ENCODE measurements around the gene CNGA2.

Gene CNGA2

DNA sequence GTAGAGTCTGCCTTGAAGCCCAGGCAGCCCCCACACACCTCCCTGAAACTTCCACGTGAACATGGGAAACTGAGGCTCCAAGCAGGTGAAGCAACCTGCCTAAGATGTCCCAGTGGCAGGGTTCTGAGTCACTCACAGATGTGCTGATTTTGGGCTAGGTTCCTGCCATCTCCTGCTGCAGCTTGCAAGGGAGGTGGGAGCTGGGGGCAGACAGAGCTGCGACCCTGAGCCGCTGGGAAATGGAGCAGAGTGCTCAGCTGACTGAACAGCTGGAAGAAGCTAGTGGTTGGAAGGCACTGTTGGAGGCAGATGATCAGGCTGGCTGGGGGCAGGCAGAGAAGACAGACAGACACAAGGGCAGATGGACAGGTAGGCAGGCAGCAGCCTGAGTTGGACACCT, 22.3 kb upstream of the CNGA2 start:
- no peak for DNase-seq (ENCODE audit: low read depth in 2 of 2)

DNA sequence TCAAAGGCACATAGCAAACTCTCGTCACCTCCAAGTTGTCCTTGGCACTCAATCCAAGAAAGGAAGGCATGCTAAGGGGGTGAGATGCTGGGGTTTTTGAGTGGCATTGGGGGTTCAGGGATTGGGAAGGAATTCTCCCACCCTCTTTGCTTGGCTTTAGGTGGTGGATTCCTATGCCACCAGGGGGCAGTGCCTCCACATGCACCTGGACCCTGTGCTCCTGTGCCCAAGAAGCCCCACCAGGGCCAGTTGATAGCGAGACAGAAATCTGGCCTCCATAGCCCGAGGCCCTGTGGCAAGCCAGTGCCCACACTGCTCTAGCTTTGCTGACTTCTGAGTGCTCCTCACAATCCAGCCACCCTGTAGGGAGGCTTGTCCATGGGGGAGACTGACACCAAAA, 20.7 kb upstream of the CNGA2 start:
- no peak for DNase-seq (ENCODE audit: low read depth in 2 of 2)

DNA sequence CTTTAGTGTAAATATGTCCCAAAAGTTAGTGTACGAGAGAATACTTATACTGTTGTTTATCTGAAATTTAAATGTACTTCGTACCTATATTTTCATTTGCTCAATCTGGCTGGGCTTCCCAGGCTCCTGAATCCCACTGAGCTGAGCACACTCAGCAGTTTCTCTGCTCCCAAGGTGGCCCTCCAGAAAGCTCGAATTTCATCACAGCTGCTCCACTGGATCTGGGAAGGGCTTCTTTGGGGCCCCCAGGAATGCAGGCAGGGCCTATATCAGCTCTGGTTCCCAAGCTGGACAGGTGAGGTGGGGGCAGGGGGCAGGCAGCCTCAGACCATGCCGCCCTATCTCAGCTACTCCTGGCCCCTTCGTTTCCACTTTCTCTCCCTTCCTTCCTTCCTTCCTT, 20.2 kb upstream of the CNGA2 start:
- DNase-seq (ENCODE audit: low read depth in 2 of 2): no peak

DNA sequence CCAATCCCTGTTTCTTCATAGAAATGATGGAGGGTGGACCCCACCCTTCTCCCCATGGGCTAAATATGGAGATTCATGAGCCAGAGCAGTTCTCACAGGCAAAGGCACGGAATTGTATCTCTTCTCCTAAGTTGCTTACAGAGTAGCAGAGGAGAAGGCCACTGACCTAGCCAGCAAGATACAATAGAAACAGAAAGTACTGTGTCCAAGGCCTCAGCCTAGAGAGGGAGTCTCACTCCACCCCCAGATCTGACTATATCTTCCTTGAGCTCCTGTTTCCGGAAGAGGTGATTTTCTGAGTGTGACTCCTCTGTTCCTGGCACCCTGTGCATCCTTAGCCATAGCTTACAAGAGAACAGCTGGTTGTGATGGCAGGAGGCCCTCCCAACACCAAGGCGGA, 18.8 kb upstream of the CNGA2 start, which contains the start of gene FATE1:
TSS of gene FATE1 (plus strand) at position 284 of the 400 bp plus-strand sequence. CDS start at position 369, 85 bp downstream.
- DNase-seq (ENCODE audit: low read depth in 2 of 2): no peak

DNA sequence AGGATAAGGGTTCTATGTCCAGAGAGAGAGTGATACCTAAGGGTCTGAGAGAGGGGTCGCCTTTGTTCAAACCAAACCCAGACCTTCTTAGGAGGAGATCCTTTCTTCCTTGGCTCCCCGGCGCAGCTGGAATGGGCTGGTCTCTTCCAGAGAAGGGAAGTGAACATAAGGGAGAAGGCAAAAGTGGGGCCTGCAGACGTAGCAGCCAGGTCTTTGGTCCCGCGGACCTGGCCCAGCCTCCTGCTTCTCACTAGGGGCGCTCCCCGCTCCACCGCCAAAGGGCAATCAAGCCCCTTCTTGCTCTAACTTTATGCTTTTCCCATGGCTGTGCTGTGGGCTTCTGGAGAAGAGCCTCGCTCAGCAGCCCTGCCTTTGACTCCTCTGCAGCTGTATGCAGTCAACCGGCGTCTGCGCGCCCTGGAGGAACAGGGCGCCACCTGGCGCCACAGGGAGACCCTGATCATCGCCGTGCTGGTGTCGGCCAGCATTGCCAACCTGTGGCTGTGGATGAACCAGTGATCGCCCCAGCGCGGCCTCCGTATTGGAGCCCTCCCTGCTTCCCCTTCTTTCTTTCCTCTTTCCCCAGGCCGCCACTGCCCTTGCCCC, 12.2 kb upstream of the CNGA2 start:
- DNase-seq (ENCODE audit: low read depth in 2 of 2): no peak

DNA sequence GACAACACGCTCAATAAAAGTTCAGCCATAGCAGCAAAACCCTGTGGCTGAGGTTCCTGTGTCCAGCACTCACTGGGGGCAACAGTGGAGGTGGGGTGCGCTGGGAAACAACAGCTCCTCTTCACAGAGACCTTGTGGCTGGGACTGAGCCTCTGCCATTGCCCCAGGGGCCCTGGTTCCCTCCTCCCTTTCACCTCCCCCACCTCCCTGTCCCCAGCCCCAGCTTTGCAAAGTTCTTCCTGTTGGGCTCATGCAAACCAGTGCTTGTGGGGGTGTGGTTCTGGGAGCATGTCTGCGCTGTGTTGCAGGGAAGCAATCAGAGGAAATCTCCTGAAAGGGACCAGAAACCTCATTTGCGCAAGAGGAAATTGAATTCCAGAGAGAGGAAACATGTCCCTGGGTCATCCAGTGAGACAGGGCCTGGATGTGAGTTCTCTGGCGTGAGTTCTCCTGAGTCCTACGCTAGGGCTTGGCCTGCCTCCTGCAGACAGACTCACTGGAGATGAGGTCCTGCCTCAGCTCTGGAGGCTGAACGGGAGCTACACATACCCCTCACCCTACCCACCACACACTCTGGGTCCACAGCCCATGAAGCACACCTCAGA, 11.3 kb upstream of the CNGA2 start:
- DNase-seq (ENCODE audit: low read depth in 2 of 2): no peak

DNA sequence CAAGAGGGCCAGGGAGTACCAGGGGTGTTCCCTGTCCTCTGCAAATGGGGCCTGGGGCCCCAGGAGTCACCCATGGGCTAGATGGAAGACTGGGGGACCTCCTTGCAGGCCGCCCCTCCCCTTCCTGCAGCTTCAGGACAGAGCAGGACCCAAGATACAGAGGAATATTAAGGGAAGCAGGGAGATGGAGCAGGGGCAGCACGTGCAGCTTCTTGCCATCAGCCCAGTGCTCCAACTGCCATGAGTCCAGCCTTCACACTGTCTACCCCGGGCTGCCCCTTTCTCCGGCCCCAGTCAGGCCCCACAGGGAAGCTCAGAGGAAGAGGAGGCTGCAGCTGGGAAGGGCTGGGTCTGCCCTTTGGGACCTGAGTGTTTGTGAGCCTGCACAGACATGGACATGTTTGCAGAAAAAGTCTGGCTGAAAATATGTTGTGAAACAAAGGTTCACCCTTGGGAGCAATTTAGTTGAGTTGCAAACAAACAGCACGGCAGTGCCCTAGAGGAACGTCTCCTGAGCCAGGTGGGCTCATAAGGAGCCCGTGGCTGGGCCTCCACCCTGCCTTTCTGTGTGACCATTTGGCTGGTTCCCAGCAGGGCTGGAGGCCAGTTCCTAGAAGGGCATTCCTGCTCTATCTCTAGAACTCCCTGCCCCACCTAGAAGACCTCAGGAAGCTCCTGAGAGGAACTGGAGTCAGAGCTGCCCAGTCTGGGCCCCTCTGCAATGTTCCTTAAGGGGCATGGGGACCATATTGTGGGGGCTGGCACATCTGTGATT, 9.8 kb upstream of the CNGA2 start:
- no peak for DNase-seq (ENCODE audit: low read depth in 2 of 2)

DNA sequence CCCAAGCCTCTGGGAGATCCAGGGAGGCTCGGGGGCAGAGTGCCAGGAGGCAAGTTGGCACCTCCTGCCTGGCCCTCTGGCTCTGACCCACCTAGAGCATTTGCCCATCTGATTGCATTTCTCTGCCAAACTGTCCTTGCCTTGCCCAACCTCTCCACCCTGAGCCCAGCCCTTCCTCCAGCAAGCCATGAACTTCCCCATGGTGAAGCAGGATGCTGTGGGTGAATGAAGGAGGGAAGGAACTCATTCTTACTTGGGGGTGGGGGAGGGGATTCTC, 9.3 kb upstream of the CNGA2 start:
- DNase-seq (ENCODE audit: low read depth in 2 of 2): no peak

DNA sequence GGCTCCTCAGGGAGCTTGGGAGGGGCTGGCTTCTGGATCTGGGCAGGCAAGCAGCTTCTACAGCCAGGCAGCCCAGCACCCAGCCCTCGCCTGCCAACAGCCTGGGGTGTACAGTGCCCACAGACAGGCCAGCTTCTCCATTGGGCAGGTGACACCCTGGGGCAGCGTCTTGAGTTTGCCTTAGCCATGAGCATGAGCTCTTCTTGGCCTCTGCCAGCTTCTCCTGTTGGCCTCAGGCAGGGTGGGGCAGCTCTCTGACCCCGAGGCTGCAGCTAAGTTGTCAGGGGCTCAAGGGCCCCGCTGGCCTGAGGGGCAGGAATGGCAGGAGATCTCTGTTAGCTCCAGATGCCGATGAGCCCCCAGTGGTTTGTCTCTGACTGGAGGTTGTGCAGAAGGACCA, 7.8 kb upstream of the CNGA2 start:
- DNase-seq (ENCODE audit: low read depth in 2 of 2): no peak

DNA sequence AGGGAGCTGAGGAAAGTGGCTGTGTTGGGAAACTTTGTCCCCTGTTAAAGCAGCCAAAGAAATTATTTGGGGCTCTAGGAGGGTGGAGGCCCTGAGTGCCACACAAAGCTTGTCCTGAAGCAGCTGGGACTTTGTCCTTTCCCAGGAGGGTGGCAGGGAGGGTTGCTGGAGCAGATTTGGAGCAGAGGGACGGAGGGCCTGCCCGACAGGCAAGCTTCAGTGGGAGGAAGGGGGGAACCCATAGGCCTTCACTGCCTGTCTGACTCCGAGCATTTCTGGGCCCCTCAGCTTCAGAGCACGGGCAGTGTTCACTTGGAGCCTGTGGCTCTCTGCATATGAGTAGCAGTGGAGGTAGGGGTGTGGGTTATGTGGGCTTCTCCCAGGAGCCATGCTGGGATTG, 7.2 kb upstream of the CNGA2 start:
- DNase-seq (ENCODE audit: low read depth in 2 of 2): no peak

DNA sequence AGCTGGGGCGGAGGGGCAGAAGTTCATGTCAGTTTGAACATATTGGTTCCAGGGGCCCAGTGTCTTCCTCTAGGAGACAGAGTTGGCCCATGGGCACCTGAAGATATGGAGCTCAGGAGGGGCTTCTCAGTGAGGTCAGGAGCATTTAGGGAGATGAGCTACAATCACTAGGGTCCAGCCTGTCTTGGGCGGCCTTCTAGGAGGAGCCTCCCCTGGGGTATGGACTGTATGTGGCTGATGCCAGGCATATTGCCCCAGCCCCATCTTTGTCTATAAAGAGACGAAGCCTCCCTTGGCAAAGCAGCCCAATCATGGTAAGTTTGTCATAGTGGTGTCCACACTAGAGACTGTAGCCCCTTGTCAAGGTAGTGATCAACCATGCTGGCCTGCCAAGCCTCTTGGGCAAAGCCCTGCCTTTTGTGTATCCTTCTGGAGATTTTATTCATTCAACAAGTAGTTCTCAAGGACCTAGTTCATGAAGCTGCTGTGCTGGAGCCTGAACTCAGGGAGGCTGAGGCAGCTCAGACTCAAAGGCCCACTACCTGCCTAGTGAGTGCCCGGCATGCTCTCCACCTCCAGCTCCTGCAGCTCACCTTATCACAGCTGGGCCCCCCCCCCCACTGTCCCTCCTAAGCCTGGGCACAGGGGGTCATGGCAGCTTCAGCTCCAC, 5.4 kb upstream of the CNGA2 start:
- no peak for DNase-seq (ENCODE audit: low read depth in 2 of 2)

DNA sequence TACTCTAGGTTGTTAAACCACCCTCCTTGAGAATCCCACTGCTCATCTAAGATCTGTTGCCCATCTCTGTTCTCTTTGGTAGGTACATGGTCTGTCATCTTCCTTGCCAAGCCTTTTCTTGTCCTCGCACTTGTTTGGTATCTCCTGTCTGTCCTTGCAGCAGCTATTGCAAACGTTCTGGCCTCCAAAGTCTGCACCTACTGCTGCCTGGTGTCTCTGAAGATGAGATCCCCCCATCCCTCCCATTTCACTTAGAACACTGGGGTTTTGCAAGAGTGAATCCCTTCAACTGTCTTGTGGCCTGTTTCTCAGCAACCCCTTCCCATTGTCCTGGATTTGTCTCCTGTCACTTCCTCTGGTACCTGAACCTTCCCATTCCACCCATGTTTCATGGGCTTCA, 673 bp downstream of the CNGA2 start:
- DNase-seq (ENCODE audit: low read depth in 2 of 2): no peak

DNA sequence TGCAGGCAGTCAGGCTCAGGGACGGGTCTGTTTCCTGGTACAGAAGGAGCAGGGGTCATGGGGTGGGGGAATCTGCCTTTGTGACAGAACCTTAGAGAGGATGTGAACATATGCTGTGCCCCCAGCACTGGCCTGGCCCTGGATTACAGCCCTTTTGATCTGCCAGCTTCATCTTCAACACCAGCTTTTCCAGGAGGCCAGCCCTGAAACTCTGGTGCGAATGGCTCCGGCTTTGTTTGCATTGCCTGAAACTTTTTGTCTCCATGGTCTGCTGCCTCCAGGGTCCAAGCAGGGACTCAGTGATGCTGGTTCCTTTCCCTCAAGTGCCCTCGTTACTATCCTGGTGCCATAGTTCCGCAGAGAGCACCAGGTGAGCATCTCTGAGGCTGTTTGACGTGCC, 2.1 kb downstream of the CNGA2 start:
- no peak for DNase-seq (ENCODE audit: low read depth in 2 of 2)

DNA sequence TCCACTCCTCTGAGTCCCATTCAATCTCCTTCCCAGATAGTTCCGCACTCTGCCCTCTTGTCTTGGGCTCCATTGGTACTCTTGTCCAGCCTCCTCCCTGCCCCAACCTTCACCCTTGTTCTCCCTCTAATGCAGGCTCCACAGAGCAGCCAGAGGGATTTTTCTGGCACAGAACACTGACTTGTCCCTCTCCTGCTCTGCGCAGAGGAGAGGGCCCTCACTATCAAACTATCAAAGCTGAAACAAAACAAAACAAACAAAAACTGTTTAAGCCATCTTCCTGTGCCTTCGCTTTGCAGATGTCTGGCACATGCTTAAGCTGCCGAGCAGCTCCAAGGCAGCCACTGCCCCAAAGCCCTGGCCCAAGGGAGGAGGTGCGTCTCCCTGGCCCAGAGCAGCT, 2.9 kb downstream of the CNGA2 start:
- no peak for DNase-seq (ENCODE audit: low read depth in 2 of 2)

DNA sequence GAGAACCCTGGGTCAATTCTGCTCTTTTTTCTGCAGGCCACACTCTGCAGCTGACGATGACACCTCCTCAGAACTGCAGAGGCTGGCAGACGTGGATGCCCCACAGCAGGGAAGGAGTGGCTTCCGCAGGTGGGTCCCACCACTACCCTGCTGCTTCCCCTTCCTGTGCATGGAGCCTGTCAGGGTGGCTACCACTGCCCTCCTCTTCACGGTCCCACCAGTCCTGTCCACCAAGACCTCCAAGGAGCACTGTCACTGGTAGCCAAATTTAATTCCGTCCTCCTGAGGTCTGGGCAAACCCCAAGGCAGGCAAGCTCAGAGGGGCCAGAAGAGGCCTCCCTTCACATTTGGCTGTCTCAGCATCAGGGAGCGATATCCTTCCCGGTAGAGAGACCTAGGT, 4.2 kb downstream of the CNGA2 start:
- DNase-seq (ENCODE audit: low read depth in 2 of 2): no peak

DNA sequence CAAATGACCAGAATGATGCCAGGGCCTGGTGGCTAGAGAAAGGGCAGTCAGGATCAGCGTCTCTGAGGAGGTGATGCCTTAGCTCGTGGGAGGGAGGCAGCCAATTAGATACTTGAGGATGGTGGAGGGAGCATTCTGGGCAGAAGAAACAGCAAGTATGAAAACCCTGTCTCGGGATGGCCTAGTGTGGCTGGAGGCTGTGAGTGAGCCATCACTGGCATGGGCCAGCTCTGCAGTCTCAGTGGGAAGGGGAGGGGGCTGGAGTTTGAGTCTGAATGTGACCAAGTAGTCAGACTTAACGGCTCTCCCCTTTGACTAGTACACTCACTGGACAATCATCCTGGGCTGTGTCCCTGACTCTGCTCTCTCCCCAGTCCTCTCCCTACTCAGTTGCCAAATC, 7.1 kb downstream of the CNGA2 start:
- DNase-seq (ENCODE audit: low read depth in 2 of 2): no peak

DNA sequence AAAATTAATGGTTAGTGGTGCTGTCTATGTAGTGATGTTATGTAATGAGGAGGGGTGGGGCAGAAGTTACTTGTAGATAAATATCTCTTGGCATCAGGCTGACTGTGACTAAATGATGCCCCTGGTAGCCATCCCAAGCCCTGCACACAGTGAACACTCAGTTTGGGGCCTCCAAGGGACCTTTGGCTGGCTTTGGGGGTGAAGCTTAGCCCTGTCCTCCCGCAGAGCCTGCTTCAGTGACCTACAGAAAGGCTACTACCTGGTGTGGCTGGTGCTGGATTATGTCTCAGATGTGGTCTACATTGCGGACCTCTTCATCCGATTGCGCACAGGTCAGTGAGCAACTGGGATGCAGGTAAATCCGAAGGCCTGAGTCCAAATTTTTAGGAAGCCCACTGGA, 7.8 kb downstream of the CNGA2 start:
- no peak for DNase-seq (ENCODE audit: low read depth in 2 of 2)

DNA sequence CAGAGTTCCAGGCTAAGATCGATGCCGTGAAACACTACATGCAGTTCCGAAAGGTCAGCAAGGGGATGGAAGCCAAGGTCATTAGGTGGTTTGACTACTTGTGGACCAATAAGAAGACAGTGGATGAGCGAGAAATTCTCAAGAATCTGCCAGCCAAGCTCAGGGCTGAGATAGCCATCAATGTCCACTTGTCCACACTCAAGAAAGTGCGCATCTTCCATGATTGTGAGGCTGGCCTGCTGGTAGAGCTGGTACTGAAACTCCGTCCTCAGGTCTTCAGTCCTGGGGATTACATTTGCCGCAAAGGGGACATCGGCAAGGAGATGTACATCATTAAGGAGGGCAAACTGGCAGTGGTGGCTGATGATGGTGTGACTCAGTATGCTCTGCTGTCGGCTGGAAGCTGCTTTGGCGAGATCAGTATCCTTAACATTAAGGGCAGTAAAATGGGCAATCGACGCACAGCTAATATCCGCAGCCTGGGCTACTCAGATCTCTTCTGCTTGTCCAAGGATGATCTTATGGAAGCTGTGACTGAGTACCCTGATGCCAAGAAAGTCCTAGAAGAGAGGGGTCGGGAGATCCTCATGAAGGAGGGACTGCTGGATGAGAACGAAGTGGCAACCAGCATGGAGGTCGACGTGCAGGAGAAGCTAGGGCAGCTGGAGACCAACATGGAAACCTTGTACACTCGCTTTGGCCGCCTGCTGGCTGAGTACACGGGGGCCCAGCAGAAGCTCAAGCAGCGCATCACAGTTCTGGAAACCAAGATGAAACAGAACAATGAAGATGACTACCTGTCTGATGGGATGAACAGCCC, 9.3 kb downstream of the CNGA2 start:
- DNase-seq (ENCODE audit: low read depth in 2 of 2): no peak

DNA sequence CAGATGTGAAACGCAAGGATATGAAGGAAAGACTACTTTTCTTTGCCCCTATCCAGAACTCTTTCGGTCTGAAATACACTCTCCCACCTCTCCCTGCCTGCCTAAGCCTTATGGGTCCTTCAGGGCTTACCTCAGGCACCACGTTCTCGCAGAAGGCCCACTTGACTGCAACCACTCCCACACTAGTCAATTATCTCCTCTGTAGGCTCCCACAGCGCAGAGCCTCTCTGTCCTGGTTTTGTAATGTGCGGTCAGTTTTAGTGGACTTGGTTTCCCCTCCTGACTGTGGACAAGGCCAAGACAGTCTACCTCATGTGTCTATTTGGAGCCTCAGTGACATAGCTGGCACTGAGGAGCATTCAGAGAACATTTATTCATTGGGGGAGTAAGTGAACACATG, 11.1 kb downstream of the CNGA2 start:
- DNase-seq (ENCODE audit: low read depth in 2 of 2): no peak

DNA sequence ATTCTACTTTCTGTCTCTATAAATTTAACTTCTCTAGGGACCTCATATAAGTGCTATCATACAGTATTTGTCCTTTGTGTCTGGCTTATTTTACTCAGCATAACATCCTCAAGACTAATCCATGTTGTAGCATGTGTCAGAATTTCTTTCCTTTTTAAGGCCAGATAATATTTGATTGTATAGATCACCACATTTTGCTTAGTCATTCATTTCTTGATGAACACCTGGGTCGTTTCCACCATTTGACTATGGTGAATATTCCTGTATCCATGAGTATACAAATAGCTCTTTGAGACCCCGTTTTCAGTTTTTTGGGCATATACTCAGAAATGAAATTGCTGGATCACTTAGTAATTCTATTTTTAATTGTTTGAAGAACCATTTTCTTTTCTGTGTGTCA, 12.0 kb downstream of the CNGA2 start:
- DNase-seq (ENCODE audit: low read depth in 2 of 2): no peak

DNA sequence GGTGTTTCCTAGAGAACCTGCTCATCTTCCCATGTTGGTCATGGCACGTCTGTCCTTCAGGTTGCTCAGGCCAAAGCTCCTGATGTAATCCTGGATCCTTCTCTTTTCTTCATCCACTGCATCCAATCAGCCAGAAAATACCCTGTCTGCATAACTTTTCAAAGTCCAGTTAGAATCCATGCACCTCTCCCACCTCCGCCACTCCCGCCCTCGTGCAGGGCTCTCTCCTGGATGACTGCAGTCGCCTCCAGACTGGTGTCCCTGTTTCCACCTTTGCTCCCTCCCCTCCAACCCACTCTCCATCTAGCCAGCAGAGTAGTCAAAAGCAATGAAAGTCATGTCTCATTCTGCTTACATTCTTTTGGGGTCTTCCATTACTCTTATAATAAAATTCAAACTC, 16.0 kb downstream of the CNGA2 start:
- no peak for DNase-seq (ENCODE audit: low read depth in 2 of 2)

DNA sequence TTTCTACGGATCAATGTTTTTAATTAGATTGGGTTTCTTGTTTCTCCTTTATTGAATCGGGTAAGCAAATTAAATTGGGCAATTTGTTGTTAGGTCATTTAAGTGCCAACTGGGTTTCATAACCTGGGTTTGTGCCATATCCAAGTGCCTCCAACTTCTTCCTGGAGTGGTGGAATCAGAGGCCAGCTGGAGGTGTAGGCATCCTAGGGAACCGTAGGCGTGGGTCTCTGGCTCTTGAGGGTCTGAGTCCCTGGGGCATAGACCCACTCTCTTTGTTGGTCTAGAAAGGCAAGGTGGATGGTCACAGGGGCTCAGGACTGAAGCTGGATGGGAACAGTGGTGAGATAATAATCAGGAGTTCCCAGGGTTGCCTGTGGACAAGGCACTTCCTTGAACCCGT, 18.3 kb downstream of the CNGA2 start:
- no peak for DNase-seq (ENCODE audit: low read depth in 2 of 2)

Data from activated CD8-positive, alpha-beta memory T cell treated with anti-CD3 and anti-CD28 coated beads for 4 hours (primary cell).